ENCODE measurements around the gene KCNIP1. TPM values are rescaled to one million over a fixed set of nuclear protein-coding genes. Genes with fewer than 3 reads are reported as not detected.

The KCNIP1 gene
- total RNA-seq, 1 donor from 2014 or later = not detected

DNA sequence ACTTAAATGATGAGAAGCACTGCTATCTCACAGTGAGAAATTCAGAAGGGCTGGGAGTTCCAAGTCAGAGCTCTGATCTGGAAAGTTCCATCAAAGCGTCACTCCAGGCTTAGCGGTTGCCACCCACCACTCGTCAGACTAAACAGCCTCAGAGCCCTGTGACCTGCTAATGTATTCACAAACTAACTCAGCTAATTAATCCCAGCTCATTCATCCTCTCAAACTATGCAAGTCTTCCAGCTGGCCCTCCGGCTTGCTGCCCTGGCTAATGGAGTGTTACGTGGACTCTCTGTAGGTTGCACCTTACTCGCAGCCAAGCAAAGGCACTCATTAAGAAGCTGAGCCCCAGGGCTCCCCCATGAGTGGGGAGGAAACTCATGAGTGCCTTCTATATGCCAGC, 197.5 kb downstream of the KCNIP1 start:
- DNase-seq (ENCODE audit: low spot score) = no peak

DNA sequence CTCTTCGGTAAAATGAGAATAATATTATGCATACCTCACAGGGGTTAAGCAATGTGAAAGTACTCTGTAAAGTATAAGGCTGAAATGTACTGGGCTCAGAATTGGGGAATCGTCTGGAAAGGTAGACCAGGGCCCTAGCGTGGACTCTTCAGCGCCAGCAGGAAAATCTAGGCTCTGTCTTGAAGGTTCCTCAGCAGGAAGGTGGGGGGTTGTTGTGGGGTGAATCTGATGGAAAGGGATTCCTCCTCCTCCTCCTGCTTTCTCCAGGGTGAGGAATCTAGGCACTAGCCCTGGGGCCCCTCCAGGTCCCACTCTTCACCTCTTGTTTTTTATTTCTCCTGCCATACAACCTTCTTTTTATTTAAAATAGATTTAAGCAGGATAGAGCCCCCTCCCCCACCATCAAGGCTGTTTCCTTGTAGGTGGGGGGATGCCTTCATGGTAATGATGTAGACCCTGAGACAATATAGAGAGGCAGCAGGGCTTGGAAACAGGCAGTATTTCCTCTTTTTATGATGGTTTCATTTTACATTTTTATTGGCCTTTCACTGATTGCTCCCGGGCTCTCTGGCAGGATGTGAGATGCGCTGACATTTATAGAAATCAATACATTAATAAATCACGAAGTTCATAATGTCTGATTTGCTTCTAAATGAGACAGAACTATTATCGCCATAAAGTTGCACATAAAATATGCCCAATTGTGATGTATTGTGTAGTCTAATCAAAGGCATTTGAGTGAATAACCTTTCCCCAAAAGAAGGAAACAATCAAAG, 200.8 kb downstream of the KCNIP1 start:
- no peak for DNase-seq (ENCODE audit: low spot score)

DNA sequence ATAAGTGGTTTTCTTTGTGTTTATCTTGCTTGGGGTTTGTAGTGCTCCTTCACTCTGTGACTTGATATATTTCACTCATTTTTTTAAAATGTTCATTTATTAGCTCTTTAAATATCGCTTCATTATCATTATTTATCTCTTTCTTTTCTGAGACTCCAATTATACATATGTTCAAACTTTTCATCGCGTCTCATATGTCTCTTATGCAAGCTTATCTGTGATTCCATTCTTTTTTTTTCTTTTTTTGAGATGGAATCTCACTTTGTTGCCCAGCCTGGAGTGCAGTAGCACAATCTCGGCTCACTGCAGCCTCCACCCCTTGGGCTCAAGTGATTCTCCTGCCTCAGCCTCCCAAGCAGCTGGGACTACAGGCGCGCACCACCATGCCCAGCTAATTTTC, 205.8 kb downstream of the KCNIP1 start:
- no peak for DNase-seq (ENCODE audit: low spot score)

DNA sequence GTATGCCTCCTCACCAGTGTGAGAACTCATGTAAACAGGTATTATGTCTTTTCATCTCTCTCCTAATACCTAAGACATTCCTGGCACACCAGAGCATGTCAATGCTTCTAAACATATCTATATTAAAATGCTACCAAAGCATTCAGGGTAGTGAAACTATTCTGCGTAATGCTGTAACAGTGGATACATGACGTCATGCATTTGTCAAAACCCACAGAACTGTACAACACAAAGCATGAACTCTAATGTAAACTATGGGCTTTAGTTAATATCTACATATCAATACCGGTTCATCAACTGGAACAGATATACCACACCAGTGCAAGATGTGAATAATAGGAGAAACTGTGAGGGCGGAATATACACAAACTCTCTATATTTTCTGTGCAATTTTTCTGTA, 207.5 kb downstream of the KCNIP1 start:
- no peak for DNase-seq (ENCODE audit: low spot score)

DNA sequence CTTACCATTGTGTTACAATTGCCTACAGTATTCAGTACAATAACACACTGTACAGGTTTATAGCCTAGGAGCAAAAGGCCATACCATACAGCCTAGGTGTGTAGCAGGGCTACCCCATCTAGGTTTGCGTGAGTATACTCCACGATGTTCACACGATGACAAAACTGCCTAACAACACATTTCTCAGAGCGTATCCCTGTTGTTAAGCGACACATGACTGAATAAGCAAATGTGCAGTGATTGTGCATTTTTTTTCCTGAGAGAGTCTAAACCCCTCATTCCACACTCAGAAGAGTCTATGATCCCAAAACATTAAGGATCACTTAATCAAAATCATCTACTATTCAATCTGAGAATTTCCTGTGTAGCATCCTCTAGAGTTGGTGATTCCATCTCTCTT, 211.3 kb downstream of the KCNIP1 start:
- no peak for DNase-seq (ENCODE audit: low spot score)

DNA sequence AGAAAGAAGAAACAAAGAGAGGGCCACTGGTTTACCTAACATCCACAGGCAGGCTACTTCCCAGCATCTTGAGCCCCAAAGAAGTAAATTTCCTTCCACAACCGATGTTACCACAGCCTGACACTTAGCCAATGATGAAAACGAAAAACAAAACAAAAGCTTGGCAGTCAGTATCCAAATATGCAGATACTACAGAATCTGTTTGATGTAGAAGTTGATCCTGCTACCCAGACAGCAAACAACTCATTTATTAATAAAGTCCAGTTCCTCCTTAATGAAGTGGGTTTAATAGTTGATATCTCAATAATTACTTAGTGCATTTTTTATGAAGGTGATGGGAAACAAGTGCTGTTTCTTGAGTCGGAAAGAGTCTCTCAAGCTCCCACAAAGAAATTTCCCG, 212.6 kb downstream of the KCNIP1 start:
- no peak for DNase-seq (ENCODE audit: low spot score)

DNA sequence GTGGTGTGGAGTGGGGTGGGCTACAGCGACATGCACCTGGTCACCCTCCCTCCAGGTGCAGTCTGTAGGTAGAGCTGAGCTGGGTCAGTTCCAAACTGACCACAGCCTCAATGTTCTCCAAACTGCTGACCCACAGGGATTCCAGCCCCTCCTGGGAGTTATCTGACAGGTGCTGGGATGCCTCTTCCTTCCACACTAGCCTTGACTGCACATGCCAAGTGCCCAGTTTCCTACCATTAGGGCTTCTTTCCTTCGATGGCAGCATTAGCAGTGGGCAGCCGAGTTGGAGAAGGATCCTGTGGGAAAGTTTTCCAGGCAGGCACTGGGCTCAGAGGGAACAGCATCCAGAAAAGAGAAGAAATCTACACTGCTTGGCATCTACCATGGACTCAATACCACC, 215.7 kb downstream of the KCNIP1 start:
- DNase-seq (ENCODE audit: low spot score) = no peak

DNA sequence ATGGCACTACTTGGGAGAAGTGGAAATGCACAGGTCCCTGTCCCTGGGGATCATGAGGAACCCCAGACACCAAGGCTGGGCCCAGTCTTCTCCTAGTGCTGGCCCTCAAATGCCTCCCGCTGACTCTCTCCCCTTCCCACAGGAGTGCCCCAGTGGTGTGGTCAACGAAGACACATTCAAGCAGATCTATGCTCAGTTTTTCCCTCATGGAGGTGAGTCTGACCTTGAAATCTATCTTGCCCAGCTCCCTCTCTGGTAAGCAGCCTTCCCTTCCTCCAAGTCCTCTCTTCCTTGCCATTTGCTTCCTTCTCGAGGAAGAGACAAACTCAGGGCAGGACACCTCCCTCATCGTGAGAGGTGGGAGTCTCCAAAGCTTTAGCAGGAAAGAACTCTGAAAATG, 216.4 kb downstream of the KCNIP1 start:
- DNase-seq (ENCODE audit: low spot score) = no peak

DNA sequence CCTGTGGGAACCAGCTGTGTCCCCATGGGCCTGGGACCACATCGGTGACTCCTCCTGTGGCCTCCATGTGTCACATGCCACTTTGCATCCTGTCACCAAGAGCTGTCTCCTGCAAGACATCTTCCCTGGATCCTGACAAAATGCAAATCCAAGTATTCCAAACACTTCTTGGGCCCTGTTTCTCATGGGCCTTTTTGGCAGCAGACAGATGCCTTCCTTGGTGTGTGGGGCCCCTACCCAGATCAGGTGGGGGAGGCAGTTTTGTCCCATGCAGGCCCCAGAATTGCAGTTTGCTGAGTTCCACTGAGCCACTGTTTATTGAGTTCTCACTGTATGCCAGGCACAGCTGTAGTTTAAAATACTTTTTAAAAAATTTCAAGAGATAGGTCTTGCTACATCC, 217.2 kb downstream of the KCNIP1 start:
- DNase-seq (ENCODE audit: low spot score) = no peak

DNA sequence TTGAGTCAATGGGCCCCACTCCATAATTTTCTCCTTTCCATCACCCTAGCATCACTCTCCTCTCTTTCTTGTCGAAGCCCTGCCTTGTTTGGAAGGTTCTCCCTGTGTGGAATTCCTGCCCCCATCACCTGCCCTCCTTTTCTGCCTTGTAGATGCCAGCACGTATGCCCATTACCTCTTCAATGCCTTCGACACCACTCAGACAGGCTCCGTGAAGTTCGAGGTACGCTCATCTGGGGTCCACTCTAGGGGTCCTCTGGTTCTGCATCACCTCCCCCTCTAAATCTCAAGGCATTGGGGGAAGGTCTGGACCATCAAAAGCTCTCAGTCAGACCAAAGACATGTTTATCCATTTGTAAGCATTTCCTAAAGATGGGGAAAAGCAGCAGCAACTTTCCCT, 217.9 kb downstream of the KCNIP1 start:
- DNase-seq (ENCODE audit: low spot score) = no peak

DNA sequence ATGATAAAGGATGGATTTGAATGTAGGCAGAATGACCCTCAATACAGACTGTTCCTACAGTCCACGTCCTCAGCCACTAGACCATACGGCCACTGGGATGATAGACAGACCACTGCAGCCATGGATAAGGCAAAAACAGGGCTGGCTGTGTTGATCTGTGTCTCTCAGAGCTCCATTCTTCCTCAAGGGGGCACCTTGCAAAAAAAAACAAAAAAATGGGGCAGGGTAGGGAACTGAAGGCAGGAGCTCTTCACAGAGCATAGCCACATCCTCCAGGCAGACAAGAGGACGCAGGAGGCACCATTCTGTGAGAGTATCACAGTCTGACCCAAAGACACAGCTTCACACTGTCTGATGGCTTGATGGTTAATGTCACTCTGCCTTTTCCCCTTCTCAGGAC, 218.5 kb downstream of the KCNIP1 start:
- no peak for DNase-seq (ENCODE audit: low spot score)

DNA sequence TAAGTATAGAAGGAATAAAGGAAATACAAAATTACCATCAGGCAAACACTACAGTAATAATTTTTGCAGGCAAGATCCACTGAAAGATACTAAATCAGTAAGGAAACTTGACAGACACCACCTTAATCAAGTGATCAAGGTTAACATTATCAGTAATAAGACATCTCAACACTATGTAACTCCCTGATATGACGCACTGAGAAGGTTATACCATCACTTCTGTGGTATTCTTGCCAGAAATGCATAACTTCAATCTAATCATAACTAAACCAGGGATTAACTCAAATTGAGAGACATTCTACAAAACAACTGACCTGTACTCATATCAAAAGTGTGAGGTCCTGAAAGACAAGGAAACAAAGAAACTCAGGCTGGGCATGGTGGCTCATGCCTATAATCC, 227.2 kb downstream of the KCNIP1 start:
- no peak for DNase-seq (ENCODE audit: low spot score)

DNA sequence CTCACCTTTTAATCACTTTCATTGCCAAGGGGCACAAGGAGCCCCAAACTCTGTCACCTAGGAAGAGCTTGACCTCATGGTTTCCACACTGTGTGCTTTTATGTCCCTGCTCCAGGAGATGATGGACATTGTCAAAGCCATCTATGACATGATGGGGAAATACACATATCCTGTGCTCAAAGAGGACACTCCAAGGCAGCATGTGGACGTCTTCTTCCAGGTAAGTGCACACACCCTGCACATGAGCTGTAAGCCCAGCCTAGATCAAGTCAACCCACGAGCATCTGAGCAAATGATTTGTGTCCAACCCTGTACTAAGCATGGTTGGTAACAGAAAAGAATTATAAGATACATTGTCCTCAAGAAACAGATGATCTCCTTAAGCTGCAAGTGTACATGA, 228.9 kb downstream of the KCNIP1 start:
- no peak for DNase-seq (ENCODE audit: low spot score)

DNA sequence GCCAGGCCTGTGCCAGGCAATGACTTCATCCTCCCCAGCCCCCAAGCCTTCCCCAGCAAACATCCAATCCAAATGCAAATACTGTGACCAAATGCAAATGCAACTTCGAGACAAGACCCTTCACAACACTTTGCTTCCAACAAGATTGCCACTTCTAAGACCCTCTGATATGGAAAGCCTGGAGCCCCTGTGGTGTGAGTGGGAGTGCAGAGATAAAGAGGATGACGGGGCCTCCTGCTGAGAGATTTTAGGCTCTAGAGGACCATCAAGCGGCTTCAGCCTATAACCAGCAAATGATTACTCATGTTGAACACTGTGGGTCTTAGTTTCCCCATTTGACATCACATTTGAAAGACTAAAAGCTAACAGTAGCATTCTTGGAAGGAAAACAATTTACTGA, 233.1 kb downstream of the KCNIP1 start:
- no peak for DNase-seq (ENCODE audit: low spot score)

DNA sequence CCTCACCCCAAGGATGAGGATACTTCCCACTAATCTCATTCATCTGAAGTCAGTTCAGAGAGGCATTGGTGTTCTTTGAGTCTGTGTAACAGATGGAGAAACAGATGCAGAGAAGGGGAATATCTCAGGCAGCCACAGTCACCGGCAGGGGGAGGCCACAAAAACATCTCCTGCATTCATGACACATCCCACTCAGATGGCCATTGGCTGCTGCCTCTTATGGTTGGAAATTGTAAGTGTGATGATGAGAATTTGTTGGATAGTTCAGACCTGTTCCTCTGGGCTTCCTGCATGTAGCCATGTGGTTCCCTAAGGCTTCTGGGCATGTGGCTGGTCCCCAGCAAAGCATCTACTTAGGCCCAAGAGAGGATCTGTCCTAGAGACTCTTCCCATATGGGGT, 233.8 kb downstream of the KCNIP1 start:
- DNase-seq (ENCODE audit: low spot score) = no peak

DNA sequence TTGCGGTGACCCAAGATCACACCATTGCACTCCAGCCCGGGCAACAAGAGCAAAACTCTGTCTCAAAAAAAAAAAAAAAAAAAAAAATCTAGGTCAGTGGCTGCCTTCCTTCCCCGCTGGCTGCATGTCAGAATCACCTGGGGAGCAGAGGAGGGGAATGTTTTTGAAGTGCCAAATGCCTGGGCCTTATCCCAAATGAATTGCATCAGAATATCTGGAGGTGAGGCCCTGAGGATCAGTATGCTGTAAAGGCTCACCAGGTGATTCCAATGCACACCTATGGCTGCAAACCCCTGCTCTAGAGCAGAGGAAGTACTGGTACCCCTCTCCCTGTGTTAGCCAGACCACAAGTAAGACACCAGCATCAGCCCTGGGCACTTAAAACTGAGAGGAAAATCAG, 235.0 kb downstream of the KCNIP1 start:
- no peak for DNase-seq (ENCODE audit: low spot score)

DNA sequence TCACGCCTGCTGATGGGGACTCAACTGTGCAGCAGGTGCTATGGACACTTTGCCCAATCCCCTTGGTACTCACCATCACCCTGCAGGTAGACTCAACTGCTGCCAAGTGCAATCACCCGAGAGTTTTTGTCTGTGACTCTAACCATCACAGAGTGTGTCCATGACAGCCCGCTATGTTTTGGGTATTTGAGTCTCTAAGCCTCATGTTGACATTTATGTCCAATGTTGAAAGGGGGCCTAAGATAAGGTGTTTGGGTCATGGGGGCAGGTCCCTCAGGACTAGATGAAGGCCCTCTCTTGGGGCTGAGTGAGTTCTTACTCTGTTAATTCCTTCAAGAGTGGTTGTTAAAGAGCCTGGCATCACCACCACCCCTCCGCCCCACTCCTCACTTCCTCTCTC, 235.6 kb downstream of the KCNIP1 start:
- no peak for DNase-seq (ENCODE audit: low spot score)

DNA sequence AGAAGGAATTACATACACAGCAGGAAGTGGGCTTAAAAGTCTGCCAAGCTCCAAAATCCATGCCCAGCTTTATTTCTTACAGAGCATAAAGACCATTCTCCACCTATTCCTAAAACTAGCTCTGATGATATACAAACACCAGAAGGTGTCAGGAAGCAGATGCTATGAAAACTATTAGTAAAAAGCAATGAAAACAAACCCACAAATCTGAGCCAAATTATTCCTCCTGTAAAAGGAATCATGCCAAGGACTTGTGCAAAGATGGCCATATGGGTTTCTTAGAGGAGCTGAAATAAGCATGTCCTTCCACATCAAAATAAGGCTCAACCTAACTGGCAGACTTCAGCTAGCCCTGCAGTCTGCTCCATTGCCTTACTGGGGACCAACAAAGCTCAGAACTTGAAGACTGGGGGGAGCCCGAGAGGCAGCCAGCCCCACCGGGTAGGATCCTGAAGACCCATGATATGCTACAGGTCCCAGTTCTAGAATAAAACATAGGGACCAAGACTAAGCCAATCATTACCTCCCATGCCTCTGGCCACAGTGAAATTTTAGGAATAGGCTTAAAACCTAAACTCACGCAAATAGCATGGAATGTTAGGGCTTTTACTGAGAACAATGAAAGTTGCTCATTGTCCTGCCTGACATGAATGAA, 236.9 kb downstream of the KCNIP1 start:
- no peak for DNase-seq (ENCODE audit: low spot score)

DNA sequence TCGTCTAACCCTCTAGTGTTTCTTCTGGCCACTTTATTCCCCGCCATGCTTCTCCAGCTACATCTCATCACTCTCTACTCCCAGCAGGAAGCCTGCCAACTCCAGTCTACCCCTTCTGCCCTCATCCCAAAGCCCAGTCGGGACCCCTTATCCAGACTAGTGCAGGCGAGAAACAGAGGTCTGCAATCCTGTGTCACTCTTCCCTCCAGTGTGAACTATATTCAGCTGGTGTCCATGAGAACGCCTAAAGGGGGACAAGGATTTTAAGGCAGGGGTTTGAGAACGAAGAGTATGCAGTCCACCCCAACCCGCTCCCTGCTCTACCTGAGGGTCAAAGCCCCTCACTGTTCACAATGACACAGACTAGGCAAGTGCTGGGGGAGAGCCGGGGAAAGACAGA, 238.0 kb downstream of the KCNIP1 start:
- no peak for DNase-seq (ENCODE audit: low spot score)

DNA sequence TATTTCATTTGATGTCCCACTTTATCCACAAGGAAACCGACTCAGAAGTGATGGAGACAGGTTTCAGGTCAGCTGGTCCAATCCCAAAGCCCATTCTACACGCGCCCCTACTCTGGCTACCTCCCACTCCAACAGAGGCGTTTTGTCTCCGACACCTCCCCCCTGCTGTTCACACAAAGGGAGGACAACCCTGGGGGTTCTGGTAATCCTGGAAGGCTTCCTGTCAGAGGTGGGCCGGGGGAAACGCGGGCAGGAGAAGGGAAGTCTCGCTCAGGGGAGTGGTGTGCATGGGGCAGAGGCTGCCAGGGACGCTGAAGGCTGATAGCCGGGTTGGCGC, 240.0 kb downstream of the KCNIP1 start:
- no peak for DNase-seq (ENCODE audit: low spot score)

DNA sequence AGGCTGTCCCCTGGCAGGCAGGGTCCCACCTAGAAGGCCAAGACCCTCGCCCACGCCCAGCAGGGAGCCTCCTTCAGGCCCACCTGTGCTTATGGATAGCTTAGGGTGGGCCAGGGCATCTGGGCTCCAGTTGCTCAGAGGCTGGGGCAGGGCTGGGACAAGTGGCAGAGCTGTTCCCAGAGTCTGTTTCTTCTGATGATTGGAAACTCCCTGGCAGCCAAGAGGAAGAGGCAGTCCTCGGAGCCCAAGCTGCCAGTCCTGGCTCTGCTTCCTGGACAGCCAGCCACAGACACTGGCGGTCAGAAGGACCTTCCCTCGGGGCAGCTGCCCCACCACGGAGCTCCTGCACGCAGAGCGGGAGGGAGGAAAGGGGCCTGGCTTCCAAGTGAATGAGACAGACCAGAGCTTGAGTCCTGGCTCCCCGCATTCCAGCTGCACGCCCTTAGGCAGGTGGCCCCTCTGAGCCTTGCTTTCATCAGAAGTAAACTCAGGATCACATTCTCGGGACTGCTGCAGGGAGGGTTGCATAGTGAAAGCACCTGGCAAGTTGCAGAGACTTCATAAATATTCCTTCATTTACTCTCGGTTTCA, 241.8 kb downstream of the KCNIP1 start:
- DNase-seq (ENCODE audit: low spot score) = no peak

DNA sequence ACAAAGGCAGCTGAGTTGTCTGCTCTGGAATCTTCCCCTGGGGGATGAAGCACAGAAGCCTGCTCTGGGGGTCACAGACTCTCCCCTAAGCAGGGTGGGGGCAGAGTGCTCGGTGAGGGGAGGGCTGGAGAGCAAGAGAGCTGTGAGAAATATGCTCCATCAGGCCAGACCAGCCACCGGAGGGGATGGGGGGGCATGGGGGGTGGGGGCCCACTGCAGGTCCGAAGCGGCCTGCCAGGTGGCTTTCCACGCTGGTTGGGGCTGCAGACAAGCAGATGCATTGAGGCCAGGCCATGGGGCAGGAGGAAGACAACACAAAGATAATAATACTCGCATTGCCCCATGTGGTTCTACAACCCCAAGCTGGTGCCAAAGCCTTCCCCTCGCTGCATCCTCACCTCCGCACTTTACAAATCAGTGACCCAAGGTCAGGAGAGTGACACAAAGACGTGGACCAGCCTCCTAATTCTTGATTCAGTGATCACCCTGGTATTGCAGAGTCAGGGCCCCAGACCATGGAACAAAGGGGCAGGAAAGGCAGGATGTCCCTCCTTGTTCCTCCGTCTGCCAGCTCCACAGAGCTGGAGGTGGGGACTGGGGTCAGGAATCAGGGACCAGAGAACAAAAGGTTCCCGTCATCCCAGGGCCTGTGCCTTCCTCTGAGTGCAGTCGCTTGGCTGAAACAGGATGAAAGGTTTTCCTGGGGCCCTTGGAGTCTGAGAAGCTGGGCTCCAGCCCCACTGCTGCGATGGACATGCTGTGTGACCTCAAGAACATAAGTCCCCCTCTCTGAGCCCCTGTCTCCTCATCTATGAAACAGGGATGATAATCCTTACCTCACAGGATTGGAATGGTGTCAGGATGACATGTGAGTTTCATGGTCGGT, 242.5 kb downstream of the KCNIP1 start:
- no peak for DNase-seq (ENCODE audit: low spot score)

Data from mesenteric fat pad (tissue), 1 donor.